RPMI7951 (cell line): ENCODE results near the gene ITIH4. TPM values are rescaled to one million over a fixed set of nuclear protein-coding genes. Genes with fewer than 3 reads are reported as not detected.
A peak's percentile ranks its signal among the peaks of the same experiment; 100 is the strongest.

Experiments
- DNase-seq: peaks from one replicate; pipeline ENCODE4 v3.0.0-alpha.2; 2012; ENCODE audit warnings: low read depth
- total RNA-seq: library from RNA; depleted of rRNA; stranded (reverse); fragments of >200 nt; shearing (Covaris generic); gene quantifications from 2 replicates; pipeline ENCODE4 v1.2.3, GENCODE V29; 2014; rRNA removed

ITIH4 gene
- total RNA-seq, result 0.48 and 0.68 TPM in 2 replicates

DNA sequence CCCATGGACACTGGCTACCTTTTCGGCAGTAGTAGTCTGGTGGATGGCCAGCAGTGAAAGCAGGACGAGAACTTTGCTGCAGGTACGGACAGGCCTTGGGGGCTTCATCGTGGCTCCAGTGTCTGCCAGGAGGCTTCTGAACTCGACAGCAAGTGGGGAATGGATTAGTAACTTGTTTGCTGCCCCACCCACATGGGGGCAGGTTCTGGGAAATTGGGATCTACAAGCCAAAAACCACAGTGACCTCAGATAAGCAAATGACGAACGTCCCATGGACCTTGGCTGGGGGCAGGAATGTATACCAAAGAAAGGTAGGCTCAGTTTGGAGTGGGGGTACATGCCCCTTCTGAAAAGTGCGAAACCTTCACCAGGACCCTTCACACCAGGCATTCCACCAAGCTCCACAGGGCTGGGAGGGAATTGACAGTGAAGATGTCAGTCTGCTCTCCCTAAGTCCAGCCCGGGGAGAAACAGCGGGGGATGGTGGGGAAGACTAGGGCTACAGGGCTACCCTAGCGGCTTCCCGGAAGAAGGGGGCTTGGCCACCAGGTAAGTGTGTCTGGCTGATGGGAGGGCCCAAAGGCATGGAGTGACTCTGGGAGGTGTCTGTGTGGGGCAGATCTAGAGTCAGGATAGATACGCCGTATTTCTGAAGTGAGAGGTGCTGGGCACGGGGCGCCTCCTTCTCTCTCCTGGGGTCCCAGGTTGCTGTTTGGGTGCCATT is at the start of gene ITIH4:
Gene ITIH4, minus strand, starts transcription at position 138 of the 724 bp plus-strand sequence. Its CDS starts 30 bp downstream, at position 108.
- peak; percentile 45 for DNase-seq

DNA sequence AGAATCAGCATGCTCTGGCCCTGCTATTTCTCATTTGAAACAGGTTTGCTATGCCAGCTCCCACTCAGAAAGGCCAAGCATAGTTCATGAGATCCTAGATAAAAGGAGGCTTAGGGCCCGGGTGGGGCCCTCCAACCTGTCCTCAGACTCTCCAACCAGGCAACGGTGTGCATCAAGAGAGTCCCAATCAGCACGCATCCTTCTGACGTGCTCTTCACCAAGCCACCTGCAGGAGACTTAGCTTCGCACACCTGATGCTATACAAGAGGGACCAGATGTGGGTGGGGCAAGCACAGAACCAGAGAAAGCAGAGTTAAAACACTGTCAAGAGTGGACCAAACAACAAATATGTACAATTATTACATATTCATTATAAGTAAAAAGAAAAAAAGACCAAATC is 49.6 kb upstream of the ITIH4 start:
- no peak for DNase-seq

- DNase-seq, result no peak
Observed at GRCh38 chr3:52879581-52879980, 49.1 kb upstream of the ITIH4 start.

DNA sequence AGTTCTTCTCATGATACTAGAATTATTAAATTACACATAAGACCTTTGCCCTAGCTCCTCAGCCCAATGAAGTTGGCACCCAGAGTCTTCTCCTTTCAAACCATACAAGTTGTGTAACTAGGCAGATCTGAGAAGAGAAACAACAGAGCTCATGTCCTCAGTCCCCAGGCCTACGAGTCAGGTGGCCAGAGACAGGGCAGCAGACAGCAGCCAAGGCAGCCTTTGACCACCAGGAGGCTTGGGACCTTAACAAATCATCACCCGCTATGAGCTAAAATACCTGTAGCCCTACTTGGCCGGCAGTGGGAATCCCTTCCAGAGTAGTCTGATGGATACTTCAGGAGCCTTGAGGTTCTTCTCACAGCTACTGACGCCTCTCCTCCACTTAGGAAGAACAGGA is 48.6 kb upstream of the ITIH4 start:
- DNase-seq, result no peak

DNA sequence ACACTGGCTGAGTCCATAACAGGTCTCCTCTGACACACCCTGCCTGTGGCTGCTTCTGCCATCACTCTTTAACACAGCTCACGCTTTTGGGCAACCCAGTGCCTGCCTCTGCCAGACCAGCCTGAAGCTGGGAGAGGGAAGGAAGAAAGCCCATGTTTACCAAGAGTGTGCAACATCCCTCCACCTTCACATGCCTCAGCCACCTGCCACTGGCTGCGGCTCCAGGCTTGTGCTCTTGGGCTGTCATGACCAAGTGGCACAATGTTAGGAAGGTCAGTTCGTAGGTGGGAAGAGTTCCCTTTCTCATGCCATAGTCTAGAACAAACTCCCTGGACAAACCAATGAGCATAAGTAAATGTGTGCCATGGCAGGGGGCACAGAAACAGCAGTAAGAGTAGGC is 46.6 kb upstream of the ITIH4 start:
- no peak for DNase-seq

DNA sequence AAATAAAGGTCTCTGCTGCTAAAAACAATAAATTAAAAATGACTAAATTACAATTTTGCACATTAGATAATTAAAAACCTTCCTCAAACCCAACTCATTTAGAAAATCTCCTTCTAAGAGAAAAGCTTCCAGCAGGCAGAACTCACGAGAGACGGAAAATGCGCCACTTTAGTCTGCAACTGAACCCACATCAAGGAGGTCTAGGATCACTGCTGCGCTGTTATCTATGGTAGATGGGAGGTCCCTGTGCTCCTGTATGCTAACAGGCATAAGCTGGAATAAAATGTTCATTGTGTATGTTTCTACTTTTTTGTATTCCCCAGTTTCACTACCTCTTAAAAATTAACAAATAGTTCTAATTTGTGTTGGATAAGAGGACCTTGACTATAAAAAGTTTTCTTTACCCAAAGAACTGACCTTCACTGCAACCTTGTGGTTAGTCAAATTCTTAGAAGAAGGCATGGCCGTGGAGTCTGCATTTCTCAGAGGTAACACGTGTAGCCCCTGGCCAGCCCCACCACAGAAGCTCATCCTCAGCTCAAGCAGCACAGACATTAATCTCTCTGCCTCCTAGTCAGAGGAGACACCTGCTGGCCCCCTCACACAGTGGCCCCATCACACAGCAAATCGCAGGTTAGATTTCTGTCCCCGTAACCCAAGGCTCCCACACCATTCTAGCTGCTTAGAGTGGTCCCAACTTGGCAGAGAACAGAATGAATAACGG is 44.6 kb upstream of the ITIH4 start:
- no peak for DNase-seq

DNA sequence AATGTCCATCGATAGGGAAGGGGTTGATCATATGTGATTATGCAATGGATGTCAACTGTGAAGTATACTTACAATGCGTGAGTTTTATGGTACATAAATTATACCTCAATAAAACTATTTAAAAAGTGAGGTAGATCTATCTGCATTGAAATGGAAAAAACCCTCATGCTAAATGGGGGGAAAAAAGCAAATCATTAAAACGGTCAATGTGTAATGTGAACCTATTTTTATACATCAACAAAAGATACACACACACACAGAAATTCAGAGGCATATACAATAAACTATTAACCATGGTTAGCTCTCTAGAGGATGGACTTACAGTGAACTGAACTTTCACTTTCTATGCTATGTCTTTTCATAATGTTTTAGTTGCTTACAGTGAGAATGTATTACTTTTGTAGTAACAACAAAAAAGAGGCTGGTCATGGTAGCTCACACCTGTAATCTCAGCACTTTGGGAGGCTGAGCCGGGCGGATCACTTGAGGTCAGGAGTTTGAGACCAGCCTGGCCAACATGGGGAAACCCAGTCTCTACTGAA is 43.8 kb upstream of the ITIH4 start:
- no peak for DNase-seq

GRCh38 chr3:52873433-52874159 is 43.1 kb upstream of the ITIH4 start:
- no peak for DNase-seq

DNA sequence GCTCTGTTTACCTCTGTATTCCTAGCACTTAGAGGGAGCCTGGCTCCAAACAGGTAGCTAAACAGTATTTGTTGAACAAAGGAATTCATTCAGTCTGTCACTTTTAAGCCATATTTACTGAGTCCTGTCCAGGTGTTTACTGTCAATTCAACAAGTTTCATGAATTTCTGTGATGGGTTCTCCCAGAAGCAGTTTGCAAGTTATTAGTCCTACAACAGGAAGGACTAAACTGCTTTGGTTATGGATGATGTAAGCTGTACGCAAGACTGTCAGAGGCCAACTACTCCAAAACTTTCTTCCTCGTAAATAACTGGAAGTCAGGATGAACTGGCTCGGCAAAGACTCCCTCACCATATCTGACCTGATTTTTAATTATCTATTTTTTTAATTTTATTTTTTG is 41.8 kb upstream of the ITIH4 start:
- DNase-seq, result no peak

- DNase-seq, result no peak
Observed at GRCh38 chr3:52871761-52872160, 41.3 kb upstream of the ITIH4 start.

DNA sequence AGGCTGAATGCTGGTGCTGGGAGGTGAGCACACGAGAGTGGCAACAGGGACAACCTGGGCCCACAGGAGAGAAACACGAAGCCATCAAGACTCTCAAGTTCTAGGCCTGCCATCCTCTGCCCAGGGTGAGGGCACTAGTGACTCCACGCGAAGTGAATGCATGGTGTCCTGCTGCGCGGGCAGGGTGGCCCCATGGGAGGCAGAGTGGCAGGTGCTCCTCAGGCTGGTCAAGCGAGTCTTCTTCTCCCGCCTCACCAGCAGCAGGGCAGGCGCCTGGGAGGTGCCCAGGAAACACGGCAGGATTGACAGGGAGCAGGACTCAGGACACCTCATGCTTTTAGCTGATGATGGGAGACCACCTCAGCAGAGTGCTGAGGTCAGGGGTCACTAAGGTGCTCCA is 40.0 kb upstream of the ITIH4 start:
- DNase-seq, result no peak

DNA sequence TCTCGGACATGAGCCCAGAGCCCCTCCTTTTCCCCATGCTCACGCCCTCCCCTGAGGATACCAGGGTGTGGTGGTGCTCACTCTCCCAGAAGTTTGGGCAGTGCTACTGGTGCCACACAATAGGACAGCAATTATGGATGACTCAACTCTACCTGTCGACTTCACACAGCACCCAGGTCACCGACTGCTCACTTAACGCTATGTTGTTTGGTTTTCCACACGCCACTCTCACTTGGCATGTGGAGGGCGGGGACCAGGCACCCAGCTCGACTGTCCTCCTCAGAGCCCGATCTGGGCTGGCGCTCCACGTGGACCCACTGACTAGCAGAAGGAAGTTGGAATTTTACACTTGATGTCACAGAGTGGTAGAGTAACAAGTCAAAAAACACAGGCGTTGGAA is 36.0 kb upstream of the ITIH4 start:
- DNase-seq, result no peak

GRCh38 chr3:52865994-52866393 is 35.5 kb upstream of the ITIH4 start:
- no peak for DNase-seq

GRCh38 chr3:52860424-52860768 is 29.9 kb upstream of the ITIH4 start:
- DNase-seq, result no peak

DNA sequence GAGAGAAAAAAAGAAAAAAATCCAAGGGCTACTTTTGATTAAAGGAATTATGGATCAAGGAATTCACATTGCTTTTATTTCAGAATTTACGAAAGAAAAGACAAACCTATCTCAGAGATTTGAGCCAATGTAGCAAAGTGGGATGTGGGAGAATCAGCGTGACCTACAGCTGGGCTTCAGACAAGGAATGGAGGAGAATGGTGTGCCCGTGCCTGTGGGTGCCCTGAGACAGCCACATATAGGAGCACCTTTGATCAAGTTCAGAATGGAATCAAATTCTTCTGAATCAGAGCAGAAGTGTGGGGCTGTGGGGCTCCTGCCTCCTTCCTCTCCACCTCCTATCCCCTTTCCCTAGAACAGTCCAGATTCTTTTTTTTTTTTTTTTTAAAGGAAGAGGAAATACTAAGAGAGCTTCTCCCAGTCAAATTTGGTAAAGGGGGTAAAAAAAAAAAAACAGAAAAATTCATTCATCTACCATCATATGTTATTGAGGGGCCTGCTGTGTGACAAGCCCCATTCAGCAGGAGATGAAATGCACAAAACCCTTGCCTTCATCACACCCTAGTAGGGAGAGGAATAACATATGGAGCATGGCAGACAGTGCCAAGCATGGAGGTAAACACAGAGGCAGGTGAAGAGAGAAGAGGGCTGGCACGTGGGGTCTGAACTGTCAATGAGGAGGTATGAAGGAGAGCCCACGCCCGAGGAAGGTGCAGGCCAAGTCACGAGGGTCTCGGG is 29.4 kb upstream of the ITIH4 start:
- no peak for DNase-seq

DNA sequence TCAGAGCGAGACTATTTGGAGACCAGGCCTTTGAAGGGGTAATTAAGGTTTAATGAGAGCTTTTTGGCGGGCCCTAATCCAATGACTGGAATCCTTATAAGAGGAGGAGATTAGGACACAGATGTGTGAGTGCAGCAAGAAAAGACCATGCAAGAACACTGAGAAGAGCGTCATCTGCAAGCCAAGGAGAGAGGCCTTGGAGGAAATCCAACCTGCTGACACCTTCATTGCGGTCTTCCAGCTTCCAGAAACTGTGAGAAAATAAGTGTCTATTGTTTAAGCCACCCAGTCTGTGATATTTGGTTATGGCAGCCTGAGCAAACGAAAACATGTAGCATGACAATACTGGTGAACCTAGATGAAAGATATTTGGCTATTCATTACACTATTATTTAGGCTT is 27.4 kb upstream of the ITIH4 start:
- no peak for DNase-seq

GRCh38 chr3:52857133-52857532 is 26.7 kb upstream of the ITIH4 start:
- DNase-seq, result no peak

DNA sequence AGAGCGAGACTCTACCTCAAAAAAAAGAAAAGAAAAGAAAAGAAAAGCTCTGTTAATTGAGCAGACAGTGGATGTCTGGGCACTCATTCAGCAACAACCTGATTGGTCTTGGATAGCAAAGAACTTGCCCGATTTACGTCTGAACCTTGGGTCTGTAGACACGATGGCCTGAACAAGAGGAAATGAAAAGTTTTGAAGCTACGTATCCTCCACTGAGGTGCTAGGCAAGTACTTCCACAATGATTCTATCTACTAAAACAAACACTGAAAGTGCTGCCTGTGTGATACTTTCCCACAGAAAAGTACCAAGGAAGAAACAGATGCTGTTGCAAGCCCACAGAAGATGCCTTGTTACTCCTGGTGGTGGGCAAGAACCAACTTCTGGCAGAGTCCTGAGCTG is 26.2 kb upstream of the ITIH4 start:
- DNase-seq, result no peak

DNA sequence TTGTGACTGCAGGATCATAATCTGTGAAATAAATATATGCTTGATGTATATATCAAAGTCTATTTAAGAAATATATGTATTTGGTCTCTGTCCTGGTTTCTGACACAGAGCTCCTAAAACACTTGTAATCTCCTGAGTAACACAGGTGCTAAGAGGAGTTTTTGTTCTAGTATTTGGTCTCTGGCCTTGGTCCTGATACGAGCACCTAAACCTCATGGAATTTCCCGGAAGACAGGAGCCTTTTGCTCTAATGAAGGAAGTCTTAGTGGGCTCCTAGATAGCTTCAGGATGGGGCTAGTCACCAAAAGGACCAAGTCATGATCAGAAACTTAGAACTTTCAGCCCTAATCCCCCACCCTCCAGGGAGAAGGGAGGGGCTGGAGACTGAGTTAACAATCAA is 23.5 kb upstream of the ITIH4 start:
- no peak for DNase-seq

- DNase-seq, result no peak
Observed at GRCh38 chr3:52852419-52852818, 21.9 kb upstream of the ITIH4 start.

DNA sequence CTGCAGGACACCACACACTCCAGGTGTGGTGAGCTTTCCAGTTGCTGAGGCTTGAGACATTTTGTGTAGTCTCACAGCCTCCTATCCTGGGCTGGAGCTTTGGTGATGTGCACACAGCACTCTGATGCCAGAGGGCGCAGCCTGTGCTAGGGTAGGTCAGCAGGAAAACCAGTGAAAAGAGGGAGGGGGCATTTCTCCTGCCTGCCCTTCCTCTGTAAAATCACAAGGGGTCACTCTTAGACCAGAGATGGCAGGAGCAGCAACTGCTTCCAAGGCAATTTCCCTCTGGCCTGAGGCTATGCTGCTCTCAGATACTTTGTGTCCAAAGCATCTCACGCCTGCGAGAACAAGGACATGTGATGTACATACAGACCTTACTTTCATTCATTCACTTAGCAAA is 20.9 kb upstream of the ITIH4 start:
- DNase-seq, result peak; percentile 43

GRCh38 chr3:52849656-52850055 is 19.2 kb upstream of the ITIH4 start:
- DNase-seq, result no peak
